Measurements from ENCODE around the gene MOGAT3.

MOGAT3 gene

DNA sequence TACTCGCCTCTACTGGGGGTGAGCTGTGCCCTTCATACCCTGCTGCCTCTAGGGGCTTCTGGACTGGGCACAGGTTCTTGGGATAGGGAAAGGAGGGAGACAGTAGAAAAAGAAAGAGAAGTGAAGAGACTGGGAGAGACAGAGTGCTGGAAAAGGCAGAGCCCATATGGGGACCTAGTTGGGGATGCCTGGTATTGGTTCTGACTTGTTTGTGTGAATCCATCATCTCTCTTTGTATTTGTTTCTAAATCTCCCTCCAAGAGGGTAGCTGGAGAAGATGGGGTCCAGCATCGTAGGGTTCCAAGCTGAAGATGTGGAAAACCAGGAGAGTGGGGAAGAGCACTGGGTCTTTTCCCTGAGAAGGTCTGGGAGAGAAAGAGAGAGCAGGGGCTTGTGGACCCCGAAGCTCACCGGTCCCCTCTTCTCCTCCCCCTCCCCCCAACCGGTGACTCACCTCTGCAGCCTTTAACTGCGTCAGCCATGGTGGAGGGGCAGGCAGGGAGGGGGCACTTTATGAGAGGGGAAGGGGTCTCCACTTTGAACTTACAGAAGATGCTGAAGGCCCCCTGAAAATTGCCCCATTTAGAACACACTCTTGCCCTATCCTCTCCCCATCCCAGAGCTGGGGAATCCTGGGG is 32.3 kb downstream of the MOGAT3 start:
- H4K8ac ChIP-seq (ENCODE audit: low read depth, low read length), result no peak overlapping the region
- no peak overlapping the region for H3K23ac ChIP-seq (ENCODE audit: low read depth, low read length, poor library complexity)
- H2BK5ac ChIP-seq (ENCODE audit: low read length), result no peak overlapping the region
- WGBS, 2 donors (ENCODE audit: extremely low coverage in 2 of 2, insufficient read length in 2 of 2, insufficient replicate concordance in 1 of 2), result no CpG with 5 or more reads among the region's 6 CpGs
- no peak overlapping the region for H2BK12ac ChIP-seq (ENCODE audit: low read length)
- H3K27me3 ChIP-seq (ENCODE audit: control insufficient read depth in 3 of 3, insufficient read depth in 3 of 3, low read depth in 1 of 3, low read length in 3 of 3), result peaks cover 52 to 96% (median 66%) of the 10 kb centered on the region in 3 experiments
- H3K4me1 ChIP-seq (ENCODE audit: control insufficient read depth in 2 of 2, insufficient read depth in 1 of 2, low read depth in 1 of 2, low read length in 2 of 2), result peaks cover 57 to 77% of the 10 kb centered on the region in 2 donors
- no peak overlapping the region for H2AFZ ChIP-seq (ENCODE audit: low read length)
- no peaks in the 10 kb centered on the region for H3K36me3 ChIP-seq (replicated peaks in 1 of 2; ENCODE audit: control insufficient read depth in 2 of 2, insufficient read depth in 2 of 2, low read length in 2 of 2)
- no peak overlapping the region for H3K4me2 ChIP-seq (ENCODE audit: insufficient read depth, low read length, poor library complexity, severe bottlenecking)
- H3K27ac ChIP-seq (replicated peaks; ENCODE audit: low read length), result no peak overlapping the region
- no peak overlapping the region for H2BK120ac ChIP-seq (ENCODE audit: low read depth, low read length)
- H2AK5ac ChIP-seq (ENCODE audit: low read depth, low read length), result peak overlapping the region; percentile 9
- H3K18ac ChIP-seq (ENCODE audit: low read length), result no peak overlapping the region
- no peak overlapping the region for H3K4me3 ChIP-seq (ENCODE audit: low read length in 2 of 2)
- H3K79me1 ChIP-seq (ENCODE audit: low read depth, low read length), result no peaks in the 10 kb centered on the region
- no peaks in the 10 kb centered on the region for H3K9me3 ChIP-seq (replicated peaks in 1 of 2; ENCODE audit: control insufficient read depth in 2 of 2, insufficient read depth in 1 of 2, low read depth in 1 of 2, low read length in 2 of 2)
- no peak overlapping the region for H3K4ac ChIP-seq (ENCODE audit: low read length)
- DNase-seq (ENCODE audit: low spot score), result no peak
- H4K91ac ChIP-seq (ENCODE audit: low read depth, low read length, poor library complexity), result no peak overlapping the region
- H3K14ac ChIP-seq (ENCODE audit: low read length), result no peak overlapping the region
- no peak overlapping the region for H3K9ac ChIP-seq (ENCODE audit: low read depth, low read length, poor library complexity)
- H2BK15ac ChIP-seq (ENCODE audit: low read length), result no peak overlapping the region

DNA sequence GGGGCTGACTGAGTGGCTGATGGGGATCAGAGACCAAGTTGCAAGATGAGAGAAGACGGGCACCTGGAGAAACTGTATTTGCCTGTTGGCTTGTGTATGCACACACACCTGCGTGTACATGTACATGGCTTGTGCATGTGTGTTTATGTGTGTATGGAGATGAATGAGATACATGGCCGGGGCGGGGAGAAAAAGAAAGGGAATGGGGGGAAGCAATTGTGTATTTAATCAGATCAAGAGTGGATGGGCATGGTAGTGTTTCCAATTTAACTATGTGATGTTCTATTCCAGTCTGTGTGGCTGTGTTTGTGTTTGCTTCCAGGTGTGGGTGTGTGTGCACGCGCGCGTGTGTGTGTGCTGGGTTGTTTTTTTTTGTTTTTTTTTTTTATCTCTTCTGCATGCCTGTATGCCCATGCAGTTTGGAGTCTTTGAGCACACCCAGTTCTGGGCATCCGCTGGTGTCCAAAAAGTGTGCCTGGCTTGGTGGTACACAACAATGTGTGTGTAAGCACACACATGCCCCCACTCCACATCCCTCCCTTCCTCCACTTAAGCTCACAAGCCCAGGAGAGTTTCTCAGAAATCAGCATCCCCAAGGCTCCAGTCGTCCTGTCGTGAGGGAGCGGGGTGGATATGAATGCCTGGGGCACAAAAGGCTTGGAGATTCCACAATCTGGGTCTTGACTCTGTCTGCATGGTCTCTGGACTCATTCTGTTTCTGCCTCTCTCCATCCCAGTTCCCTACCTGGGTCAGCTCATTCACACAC is 33.0 kb downstream of the MOGAT3 start:
- Histone ChIP-seq H3K4ac (ENCODE audit: low read length) (no peak overlapping the region), H4K91ac (ENCODE audit: low read depth, low read length, poor library complexity) (no peak overlapping the region), H3K23ac (ENCODE audit: low read depth, low read length, poor library complexity) (no peak overlapping the region), H3K4me1 (ENCODE audit: control insufficient read depth in 2 of 2, insufficient read depth in 1 of 2, low read depth in 1 of 2, low read length in 2 of 2) (peaks cover 52 to 73% of the 10 kb centered on the region in 2 donors), H2BK5ac (ENCODE audit: low read length) (no peak overlapping the region), H3K9me3 (replicated peaks in 1 of 2; ENCODE audit: control insufficient read depth in 2 of 2, insufficient read depth in 1 of 2, low read depth in 1 of 2, low read length in 2 of 2) (no peaks in the 10 kb centered on the region), H3K79me1 (ENCODE audit: low read depth, low read length) (no peaks in the 10 kb centered on the region), H4K8ac (ENCODE audit: low read depth, low read length) (no peak overlapping the region), H2AK5ac (ENCODE audit: low read depth, low read length) (no peak overlapping the region), H3K14ac (ENCODE audit: low read length) (no peak overlapping the region), H3K4me3 (ENCODE audit: low read length in 2 of 2) (no peak overlapping the region), H2AFZ (ENCODE audit: low read length) (no peak overlapping the region), H2BK15ac (ENCODE audit: low read length) (no peak overlapping the region), H2BK12ac (ENCODE audit: low read length) (no peak overlapping the region), H3K27me3 (ENCODE audit: control insufficient read depth in 3 of 3, insufficient read depth in 3 of 3, low read depth in 1 of 3, low read length in 3 of 3) (peaks cover 45 to 92% (median 59%) of the 10 kb centered on the region in 3 experiments), H3K4me2 (ENCODE audit: insufficient read depth, low read length, poor library complexity, severe bottlenecking) (no peak overlapping the region), H3K36me3 (replicated peaks in 1 of 2; ENCODE audit: control insufficient read depth in 2 of 2, insufficient read depth in 2 of 2, low read length in 2 of 2) (no peaks in the 10 kb centered on the region), H3K27ac (replicated peaks; ENCODE audit: low read length) (no peak overlapping the region), H3K9ac (ENCODE audit: low read depth, low read length, poor library complexity) (no peak overlapping the region), H3K18ac (ENCODE audit: low read length) (no peak overlapping the region), H2BK120ac (ENCODE audit: low read depth, low read length) (no peak overlapping the region)
- WGBS, 2 donors (ENCODE audit: extremely low coverage in 2 of 2, insufficient read length in 2 of 2, insufficient replicate concordance in 1 of 2), result no CpG with 5 or more reads among the region's 12 CpGs
- no peak for DNase-seq (ENCODE audit: low spot score)

DNA sequence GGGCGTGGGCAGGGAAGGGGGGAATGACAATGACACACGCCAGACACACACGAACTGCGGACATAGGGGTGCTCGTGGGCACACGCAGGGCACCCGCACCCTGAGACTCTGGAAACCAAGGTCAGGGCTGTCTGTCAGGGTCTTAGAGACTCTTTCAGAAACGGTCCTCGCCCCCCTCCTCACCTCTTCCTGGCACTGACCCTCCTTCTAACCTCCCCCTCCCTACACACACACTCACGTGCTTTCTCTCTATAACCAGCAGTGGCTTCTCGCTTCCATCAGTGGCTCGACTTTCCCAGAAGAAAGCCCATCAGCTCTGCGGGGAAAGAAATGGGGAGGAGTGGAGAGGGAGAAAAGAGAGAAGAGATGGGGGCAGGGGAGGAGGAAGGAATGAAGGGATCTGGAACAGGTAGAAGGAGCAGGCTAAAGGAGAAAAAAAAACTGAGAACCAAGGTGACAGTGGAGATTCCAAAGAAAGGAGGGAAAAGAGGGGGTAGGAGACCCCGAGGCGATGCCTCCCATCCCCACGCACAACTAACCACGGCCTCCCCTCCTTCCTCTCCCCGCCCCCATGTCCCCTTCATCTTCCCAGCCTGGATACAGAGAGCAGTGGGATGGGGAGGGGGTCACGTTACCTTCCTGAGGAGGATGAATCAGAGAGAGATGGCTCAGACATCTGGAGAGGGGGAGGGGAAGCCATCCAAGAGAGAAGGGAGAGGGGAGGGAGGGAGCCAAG is 33.8 kb downstream of the MOGAT3 start:
- Histone ChIP-seq H2BK15ac (ENCODE audit: low read length) (no peak overlapping the region), H3K23ac (ENCODE audit: low read depth, low read length, poor library complexity) (no peak overlapping the region), H3K14ac (ENCODE audit: low read length) (no peak overlapping the region), H2BK12ac (ENCODE audit: low read length) (no peak overlapping the region), H3K79me1 (ENCODE audit: low read depth, low read length) (no peaks in the 10 kb centered on the region), H3K4me2 (ENCODE audit: insufficient read depth, low read length, poor library complexity, severe bottlenecking) (peak overlapping the region; percentile 38), H2AFZ (ENCODE audit: low read length) (peak overlapping the region; percentile 13), H2BK5ac (ENCODE audit: low read length) (no peak overlapping the region), H3K36me3 (replicated peaks in 1 of 2; ENCODE audit: control insufficient read depth in 2 of 2, insufficient read depth in 2 of 2, low read length in 2 of 2) (no peaks in the 10 kb centered on the region), H3K4me3 (ENCODE audit: low read length in 2 of 2) (peak overlapping the region in 1 of 2 donors; percentile 35), H3K18ac (ENCODE audit: low read length) (peak overlapping the region; percentile 63), H3K4me1 (ENCODE audit: control insufficient read depth in 2 of 2, insufficient read depth in 1 of 2, low read depth in 1 of 2, low read length in 2 of 2) (peaks cover 50 to 71% of the 10 kb centered on the region in 2 donors), H3K27me3 (ENCODE audit: control insufficient read depth in 3 of 3, insufficient read depth in 3 of 3, low read depth in 1 of 3, low read length in 3 of 3) (peaks cover 38 to 85% (median 52%) of the 10 kb centered on the region in 3 experiments), H3K9ac (ENCODE audit: low read depth, low read length, poor library complexity) (peak overlapping the region; percentile 55), H2AK5ac (ENCODE audit: low read depth, low read length) (no peak overlapping the region), H3K27ac (replicated peaks; ENCODE audit: low read length) (no peak overlapping the region), H4K91ac (ENCODE audit: low read depth, low read length, poor library complexity) (no peak overlapping the region), H2BK120ac (ENCODE audit: low read depth, low read length) (no peak overlapping the region), H4K8ac (ENCODE audit: low read depth, low read length) (no peak overlapping the region), H3K4ac (ENCODE audit: low read length) (no peak overlapping the region), H3K9me3 (replicated peaks in 1 of 2; ENCODE audit: control insufficient read depth in 2 of 2, insufficient read depth in 1 of 2, low read depth in 1 of 2, low read length in 2 of 2) (no peaks in the 10 kb centered on the region)
- no peak for DNase-seq (ENCODE audit: low spot score)
- WGBS, 2 donors (ENCODE audit: extremely low coverage in 2 of 2, insufficient read length in 2 of 2, insufficient replicate concordance in 1 of 2), result no CpG with 5 or more reads among the region's 19 CpGs

DNA sequence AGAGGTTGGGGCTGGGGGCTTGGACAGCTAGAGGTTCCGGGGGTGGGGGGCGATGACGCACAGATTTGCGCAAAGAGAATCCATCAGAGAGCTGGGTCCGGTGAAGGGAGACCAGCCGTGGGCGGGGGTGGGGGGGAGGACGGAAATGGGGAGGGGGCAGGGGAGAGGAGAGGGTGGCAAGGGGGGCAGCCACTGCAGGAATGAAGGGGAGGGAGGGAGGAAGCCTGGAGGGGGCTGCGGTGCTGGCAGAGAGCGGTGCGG is 34.3 kb downstream of the MOGAT3 start:
- Histone ChIP-seq H3K4me3 (ENCODE audit: low read length in 2 of 2) (peak overlapping the region in 1 of 2 donors; percentile 41), H3K23ac (ENCODE audit: low read depth, low read length, poor library complexity) (no peak overlapping the region), H3K4me1 (ENCODE audit: control insufficient read depth in 2 of 2, insufficient read depth in 1 of 2, low read depth in 1 of 2, low read length in 2 of 2) (peaks cover 47 to 71% of the 10 kb centered on the region in 2 donors)

More for the DNA sequence above, 34.3 kb downstream of the MOGAT3 start:
- Histone ChIP-seq H2BK12ac (ENCODE audit: low read length) (no peak overlapping the region), H3K9me3 (replicated peaks in 1 of 2; ENCODE audit: control insufficient read depth in 2 of 2, insufficient read depth in 1 of 2, low read depth in 1 of 2, low read length in 2 of 2) (no peaks in the 10 kb centered on the region), H2BK15ac (ENCODE audit: low read length) (no peak overlapping the region), H2AK5ac (ENCODE audit: low read depth, low read length) (no peak overlapping the region), H3K18ac (ENCODE audit: low read length) (peak overlapping the region; percentile 63), H3K36me3 (replicated peaks in 1 of 2; ENCODE audit: control insufficient read depth in 2 of 2, insufficient read depth in 2 of 2, low read length in 2 of 2) (no peaks in the 10 kb centered on the region), H3K4ac (ENCODE audit: low read length) (no peak overlapping the region), H4K8ac (ENCODE audit: low read depth, low read length) (no peak overlapping the region), H3K4me2 (ENCODE audit: insufficient read depth, low read length, poor library complexity, severe bottlenecking) (peak overlapping the region; percentile 85), H4K91ac (ENCODE audit: low read depth, low read length, poor library complexity) (no peak overlapping the region), H3K14ac (ENCODE audit: low read length) (no peak overlapping the region), H3K27ac (replicated peaks; ENCODE audit: low read length) (no peak overlapping the region), H2AFZ (ENCODE audit: low read length) (peak overlapping the region; percentile 13), H2BK120ac (ENCODE audit: low read depth, low read length) (no peak overlapping the region), H3K79me1 (ENCODE audit: low read depth, low read length) (no peaks in the 10 kb centered on the region), H3K27me3 (ENCODE audit: control insufficient read depth in 3 of 3, insufficient read depth in 3 of 3, low read depth in 1 of 3, low read length in 3 of 3) (peaks cover 33 to 80% (median 47%) of the 10 kb centered on the region in 3 experiments), H3K9ac (ENCODE audit: low read depth, low read length, poor library complexity) (no peak overlapping the region), H2BK5ac (ENCODE audit: low read length) (no peak overlapping the region)
- WGBS, 2 donors (ENCODE audit: extremely low coverage in 2 of 2, insufficient read length in 2 of 2, insufficient replicate concordance in 1 of 2), result no CpG with 5 or more reads among the region's 11 CpGs
- no peak for DNase-seq (ENCODE audit: low spot score)

All from neuronal stem cell (in vitro differentiated cells).